Uterus (tissue), 2 donors: ENCODE results near the gene IP6K1.
"Not testable (repeated sequence)": the region's sequence is repeated elsewhere in the genome, so short reads cannot be mapped to it uniquely, and the experiment has no call there.

Source experiments
- POLR2A ChIP-seq, 2 donors: fragments of 450-650 bp; IDR thresholded peaks; one replicate each; pipeline ENCODE4 v1.6.1; 2016; ENCODE audit warnings: antibody characterized with exemption in 2 of 2, mild to moderate bottlenecking in 1 of 2, moderate library complexity in 1 of 2
- TF ChIP-seq, protein P1 (sequence below), 4 experiments: fragments of 200-600 bp in 2 of 4; fragments of 450-650 bp in 2 of 4; sonication (generic) in 2 of 4; IDR thresholded peaks; one replicate each; pipeline ENCODE4 v1.5.1; 2016 to 2019; ENCODE audit warnings: antibody characterized with exemption in 4 of 4, mild to moderate bottlenecking in 2 of 4, moderate library complexity in 1 of 4

DNA sequence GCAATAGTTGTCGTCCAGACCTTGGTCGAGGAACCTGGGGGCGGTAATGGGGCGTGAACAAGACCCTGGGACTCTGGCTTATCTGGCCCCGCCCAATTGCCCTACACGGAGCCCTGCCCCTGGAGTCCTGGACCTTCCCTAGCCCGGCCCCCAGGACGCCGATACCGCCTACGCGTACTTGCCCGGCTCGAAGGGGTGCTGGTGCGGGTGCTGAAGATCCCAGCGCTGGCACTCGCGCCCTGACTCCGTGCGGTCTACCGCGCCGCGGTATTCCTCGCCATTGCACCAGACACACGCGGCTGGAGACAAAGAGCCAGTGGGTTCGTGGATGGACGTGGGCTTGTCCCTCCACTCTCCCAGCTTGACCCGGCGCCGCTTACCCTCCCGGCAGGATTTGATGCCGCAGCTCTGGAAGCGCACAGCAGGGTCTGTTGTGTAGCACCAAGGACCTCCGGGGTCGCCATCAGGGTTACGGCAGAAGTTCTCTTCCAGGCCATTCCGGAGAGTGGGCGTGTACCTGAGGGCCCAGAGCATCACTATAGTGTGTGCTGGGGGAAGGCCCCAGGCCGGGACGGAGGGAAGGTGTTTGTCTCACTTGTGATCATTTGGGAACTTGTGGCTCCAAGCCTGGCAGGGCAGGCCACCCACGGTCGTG lies 99.4 kb downstream of the IP6K1 start:
- TF ChIP-seq, protein P1, sequence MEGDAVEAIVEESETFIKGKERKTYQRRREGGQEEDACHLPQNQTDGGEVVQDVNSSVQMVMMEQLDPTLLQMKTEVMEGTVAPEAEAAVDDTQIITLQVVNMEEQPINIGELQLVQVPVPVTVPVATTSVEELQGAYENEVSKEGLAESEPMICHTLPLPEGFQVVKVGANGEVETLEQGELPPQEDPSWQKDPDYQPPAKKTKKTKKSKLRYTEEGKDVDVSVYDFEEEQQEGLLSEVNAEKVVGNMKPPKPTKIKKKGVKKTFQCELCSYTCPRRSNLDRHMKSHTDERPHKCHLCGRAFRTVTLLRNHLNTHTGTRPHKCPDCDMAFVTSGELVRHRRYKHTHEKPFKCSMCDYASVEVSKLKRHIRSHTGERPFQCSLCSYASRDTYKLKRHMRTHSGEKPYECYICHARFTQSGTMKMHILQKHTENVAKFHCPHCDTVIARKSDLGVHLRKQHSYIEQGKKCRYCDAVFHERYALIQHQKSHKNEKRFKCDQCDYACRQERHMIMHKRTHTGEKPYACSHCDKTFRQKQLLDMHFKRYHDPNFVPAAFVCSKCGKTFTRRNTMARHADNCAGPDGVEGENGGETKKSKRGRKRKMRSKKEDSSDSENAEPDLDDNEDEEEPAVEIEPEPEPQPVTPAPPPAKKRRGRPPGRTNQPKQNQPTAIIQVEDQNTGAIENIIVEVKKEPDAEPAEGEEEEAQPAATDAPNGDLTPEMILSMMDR (IDR thresholded peaks at IDR 0.05), result not testable (repeated sequence)
- TF ChIP-seq POLR2A (IDR thresholded peaks at IDR 0.05), result not testable (repeated sequence)
